GM18499 (cell line): ENCODE measurements around the gene FAM25A.

Source experiments
- ATAC-seq: cut with Tn5 transposase; IDR thresholded peaks from one replicate; pipeline ENCODE4 v1.9.1; 2021; ENCODE audit warnings: moderate number of reproducible peaks; ENCODE audit not compliant: insufficient read depth, unreplicated experiment

Gene FAM25A

GRCh38 chr10:87059401-87059800 is 39.3 kb downstream of the FAM25A start:
- no peak for ATAC-seq

GRCh38 chr10:87060280-87060928 is 40.3 kb downstream of the FAM25A start:
- ATAC-seq: no peak

GRCh38 chr10:87064651-87065050 is 44.6 kb downstream of the FAM25A start:
- ATAC-seq: no peak

- ATAC-seq: no peak
Observed at GRCh38 chr10:87066178-87066577, 46.1 kb downstream of the FAM25A start.

GRCh38 chr10:87066865-87067264 is 46.8 kb downstream of the FAM25A start:
- no peak for ATAC-seq

- ATAC-seq: no peak
Observed at GRCh38 chr10:87068281-87068680, 48.2 kb downstream of the FAM25A start.

GRCh38 chr10:87072449-87072848 is 52.4 kb downstream of the FAM25A start:
- no peak for ATAC-seq
